Stomach (tissue), 9 donors: ENCODE results near the gene DMRTB1. TPM values are rescaled to one million over a fixed set of nuclear protein-coding genes. Genes with fewer than 3 reads are reported as not detected.

Experiments
- DNase-seq, 2 donors: peaks; one replicate each; pipeline versions ENCODE4 v3.0.0 to v3.0.0-alpha.2; 2013 to 2019
- H3K27ac ChIP-seq, 5 donors: fragments of 200-600 bp in 4 of 5; sonication (generic) in 4 of 5; one replicate each; pipeline ENCODE4 v1.5.1; 2013 to 2019; ENCODE audit warnings: mild to moderate bottlenecking in 1 of 5, moderate library complexity in 1 of 5
- H3K27me3 ChIP-seq, 3 donors: fragments of 200-600 bp; sonication (generic); one replicate each; pipeline ENCODE4 v1.5.1; 2017 to 2019; ENCODE audit warnings: mixed run types in 1 of 3
- H3K36me3 ChIP-seq, 4 donors: fragments of 200-600 bp; sonication (generic); 1 replicate in 3 of 4; 2 replicates in 1 of 4; pipeline ENCODE4 v1.5.1; 2016 to 2019
- H3K4me1 ChIP-seq, 4 donors: fragments of 200-600 bp; sonication (generic); one replicate each; pipeline ENCODE4 v1.5.1; 2016 to 2019
- H3K4me3 ChIP-seq, 4 donors: fragments of 200-600 bp; sonication (generic) in 3 of 4; one replicate each; pipeline ENCODE4 v1.5.1; 2016 to 2019; ENCODE audit warnings: mild to moderate bottlenecking in 1 of 4
- H3K9me3 ChIP-seq, 4 donors: fragments of 200-600 bp; sonication (generic); one replicate each; pipeline ENCODE4 v1.5.1; 2016 to 2019
- EP300 ChIP-seq: sonication (generic); formaldehyde crosslinking; IDR thresholded peaks from one replicate; pipeline ENCODE4 v1.6.1; 2017; ENCODE audit warnings: antibody characterized with exemption
- POLR2A ChIP-seq, 4 donors: fragments of 450-650 bp; IDR thresholded peaks; one replicate each; pipeline ENCODE4 v1.6.1; 2016; ENCODE audit warnings: antibody characterized with exemption in 4 of 4, control low read depth in 2 of 4, mild to moderate bottlenecking in 1 of 4, moderate library complexity in 1 of 4
- POLR2AphosphoS5 ChIP-seq, 3 donors: sonication (generic); formaldehyde crosslinking; IDR thresholded peaks; one replicate each; pipeline ENCODE4 v1.6.1; 2016; ENCODE audit warnings: antibody characterized with exemption in 3 of 3
- WGBS, 5 donors: extraction: QIAGEN DNeasy Blood & Tissue Kit in 3 of 5; methylation state at CpG; one replicate each; pipeline versions ENCODE4 v1.1.5 to v1.1.7; 2013 to 2018; 5-methylcytosine and 5-hydroxymethylcytosine counted together
- intact Hi-C: fragments of 100-400 bp; cut with DNase I; formaldehyde crosslinking; loops from one replicate; pipeline ENCODE4 v1.15.1; 2023; ENCODE audit warnings: low total_unique reads
- polyA plus RNA-seq, 3 donors: library from polyadenylated mRNA; stranded (reverse); fragments of 200-250 nt; gene quantifications; one replicate each; pipeline ENCODE4 v1.2.3, GENCODE V29; 2013
- total RNA-seq, 5 donors: library from RNA; depleted of rRNA; stranded (reverse); fragments of >200 nt; gene quantifications; one replicate each; pipeline versions ENCODE4 v1.1.0 to v1.2.3, GENCODE V29; 2014 to 2016
- TF ChIP-seq, protein P1 (sequence below), 7 experiments: fragments of 450-650 bp in 4 of 7; fragments of 200-600 bp in 3 of 7; sonication (generic) in 3 of 7; IDR thresholded peaks; one replicate each; pipeline ENCODE4 v1.5.1; 2016 to 2019; ENCODE audit warnings: antibody characterized with exemption in 7 of 7, control low read depth in 2 of 7, mild to moderate bottlenecking in 1 of 7
- donor health status: healthy with polysubstance abuse.
- donor health status: Bipolar disorder and iron deficiency.
- donor health status: healthy.

The DMRTB1 gene
- total and polyA plus RNA-seq, 8 donors: not detected

- H3K4me1 ChIP-seq: no peaks in the 10 kb centered on the region
- no peaks in the 10 kb centered on the region for H3K36me3 ChIP-seq
- intact Hi-C loops: no loop called here
- peak in 1 of 2 donors; percentile 46 for DNase-seq
- TF ChIP-seq POLR2AphosphoS5 (IDR thresholded peaks at IDR 0.05) (no peak), EP300 (no peak), POLR2A (IDR thresholded peaks at IDR 0.05) (no peak)
- TF ChIP-seq, protein P1, sequence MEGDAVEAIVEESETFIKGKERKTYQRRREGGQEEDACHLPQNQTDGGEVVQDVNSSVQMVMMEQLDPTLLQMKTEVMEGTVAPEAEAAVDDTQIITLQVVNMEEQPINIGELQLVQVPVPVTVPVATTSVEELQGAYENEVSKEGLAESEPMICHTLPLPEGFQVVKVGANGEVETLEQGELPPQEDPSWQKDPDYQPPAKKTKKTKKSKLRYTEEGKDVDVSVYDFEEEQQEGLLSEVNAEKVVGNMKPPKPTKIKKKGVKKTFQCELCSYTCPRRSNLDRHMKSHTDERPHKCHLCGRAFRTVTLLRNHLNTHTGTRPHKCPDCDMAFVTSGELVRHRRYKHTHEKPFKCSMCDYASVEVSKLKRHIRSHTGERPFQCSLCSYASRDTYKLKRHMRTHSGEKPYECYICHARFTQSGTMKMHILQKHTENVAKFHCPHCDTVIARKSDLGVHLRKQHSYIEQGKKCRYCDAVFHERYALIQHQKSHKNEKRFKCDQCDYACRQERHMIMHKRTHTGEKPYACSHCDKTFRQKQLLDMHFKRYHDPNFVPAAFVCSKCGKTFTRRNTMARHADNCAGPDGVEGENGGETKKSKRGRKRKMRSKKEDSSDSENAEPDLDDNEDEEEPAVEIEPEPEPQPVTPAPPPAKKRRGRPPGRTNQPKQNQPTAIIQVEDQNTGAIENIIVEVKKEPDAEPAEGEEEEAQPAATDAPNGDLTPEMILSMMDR (IDR thresholded peaks at IDR 0.05): no peak
- no peaks in the 10 kb centered on the region for H3K9me3 ChIP-seq
- no peak overlapping the region for H3K4me3 ChIP-seq
- WGBS, 5 donors: 49 to 82% (median 55%) methylated on average over 5 to 11 of the region's 11 CpGs
- no peaks in the 10 kb centered on the region for H3K27me3 ChIP-seq
- no peak overlapping the region for H3K27ac ChIP-seq
These were observed 3.7 kb downstream of the DMRTB1 start for GRCh38 chr1:53462769-53463501.

DNA sequence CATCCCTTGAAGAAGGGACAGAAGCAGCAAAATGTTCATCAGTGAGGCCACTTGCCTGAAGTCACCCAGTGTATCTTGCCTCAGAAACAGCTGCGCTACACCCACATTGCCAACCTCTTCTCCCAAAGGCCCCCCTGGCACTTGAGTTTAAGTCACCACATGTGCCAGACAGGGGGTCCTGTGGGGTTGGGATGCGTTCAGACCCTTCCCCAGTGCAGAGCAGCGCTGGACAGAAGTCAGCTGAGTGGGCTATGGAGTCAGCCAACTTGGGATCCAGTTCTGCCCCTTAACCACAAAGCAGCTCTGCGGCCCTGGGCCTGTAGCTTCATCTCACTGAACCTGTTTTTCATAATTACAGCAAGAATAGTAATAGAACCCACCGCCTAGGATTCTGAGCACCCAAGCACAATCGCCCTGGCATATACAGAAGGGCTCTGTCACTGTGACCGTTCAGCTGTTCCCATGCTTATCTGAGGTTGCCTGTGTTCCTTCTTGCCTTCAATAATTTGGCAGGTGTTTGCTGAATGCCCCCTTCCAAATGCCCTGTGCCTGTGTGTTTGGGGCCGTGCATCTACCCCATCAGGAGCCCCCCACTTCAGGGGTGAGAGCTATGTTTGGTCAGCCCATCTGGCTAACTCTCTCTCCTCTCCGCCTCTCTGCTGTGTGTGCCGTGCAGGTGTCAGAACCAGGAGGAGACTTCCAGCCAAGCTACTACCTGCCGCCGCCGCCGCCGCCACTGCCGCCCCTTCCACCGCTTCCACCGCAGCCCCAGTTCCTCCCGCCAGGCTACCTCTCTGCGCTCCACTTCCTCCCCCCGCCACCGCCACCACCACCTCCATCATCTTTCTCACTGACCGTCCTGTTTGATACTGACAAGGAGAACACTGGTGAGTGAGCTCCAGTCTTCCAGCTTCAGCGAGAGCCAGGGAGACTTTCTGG is 5.0 kb downstream of the DMRTB1 start:
- no peak overlapping the region for H3K27ac ChIP-seq
- TF ChIP-seq POLR2AphosphoS5 (IDR thresholded peaks at IDR 0.05) (no peak), EP300 (no peak), POLR2A (IDR thresholded peaks at IDR 0.05) (no peak)
- TF ChIP-seq, protein P1 (IDR thresholded peaks at IDR 0.05): no peak
- intact Hi-C loops: no loop called here
- H3K4me1 ChIP-seq: no peaks in the 10 kb centered on the region
- 83 to 89% (median 86%) methylated on average over 23 to 24 of the region's 24 CpGs for WGBS, 5 donors
- H3K27me3 ChIP-seq: no peaks in the 10 kb centered on the region
- H3K36me3 ChIP-seq: no peaks in the 10 kb centered on the region
- no peak for DNase-seq
- H3K4me3 ChIP-seq: no peak overlapping the region
- no peaks in the 10 kb centered on the region for H3K9me3 ChIP-seq

GRCh38 chr1:53465023-53465957 is 6.1 kb downstream of the DMRTB1 start:
- DNase-seq: no peak
- Histone ChIP-seq H3K27ac (no peak overlapping the region), H3K27me3 (no peaks in the 10 kb centered on the region), H3K36me3 (no peaks in the 10 kb centered on the region), H3K4me3 (no peak overlapping the region), H3K4me1 (peaks cover 0 to 5% (median 2%) of the 10 kb centered on the region in 4 donors), H3K9me3 (no peaks in the 10 kb centered on the region)
- TF ChIP-seq, protein P1 (IDR thresholded peaks at IDR 0.05): no peak
- no peak for TF ChIP-seq POLR2A (IDR thresholded peaks at IDR 0.05)
- TF ChIP-seq POLR2AphosphoS5 (IDR thresholded peaks at IDR 0.05): no peak
- no peak for TF ChIP-seq EP300
- intact Hi-C loops: no loop called here
- 62 to 74% (median 69%) methylated on average over 2 to 4 of the region's 4 CpGs for WGBS, 5 donors

DNA sequence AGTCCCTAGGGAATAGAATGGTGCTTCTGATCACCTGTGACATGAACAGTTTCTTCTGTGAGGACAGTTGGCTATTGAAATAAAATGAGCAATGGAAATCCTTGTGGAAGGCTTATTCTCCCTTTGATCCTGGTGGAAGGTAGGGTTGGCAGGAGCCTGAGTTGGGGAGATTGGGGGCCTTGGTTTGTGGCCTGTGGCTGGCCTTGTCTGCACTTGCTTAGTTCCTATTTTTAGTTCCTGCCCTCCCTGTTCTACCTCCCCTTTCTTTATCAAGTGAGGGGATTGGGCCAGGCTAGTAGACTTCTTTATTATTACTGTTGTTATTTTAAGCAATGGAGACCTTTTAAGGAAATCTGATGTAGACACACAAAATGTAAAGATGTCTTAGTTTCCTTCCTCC is 8.2 kb downstream of the DMRTB1 start:
- no peaks in the 10 kb centered on the region for H3K36me3 ChIP-seq
- H3K4me1 ChIP-seq: peaks cover 0 to 8% (median 4%) of the 10 kb centered on the region in 4 donors
- no peak overlapping the region for H3K27ac ChIP-seq
- no peak overlapping the region for H3K4me3 ChIP-seq
- DNase-seq: no peak
- intact Hi-C loops: no loop called here
- no peak for TF ChIP-seq EP300
- TF ChIP-seq POLR2AphosphoS5 (IDR thresholded peaks at IDR 0.05): no peak
- no peak for TF ChIP-seq POLR2A (IDR thresholded peaks at IDR 0.05)
- TF ChIP-seq, protein P1 (IDR thresholded peaks at IDR 0.05): no peak
- H3K27me3 ChIP-seq: no peaks in the 10 kb centered on the region
- H3K9me3 ChIP-seq: no peaks in the 10 kb centered on the region
